GM18511 (cell line): ENCODE results near the gene LMF1.
"Not testable (repeated sequence)": the region's sequence is repeated elsewhere in the genome, so short reads cannot be mapped to it uniquely, and the experiment has no call there.

ENCODE experiments used
- ATAC-seq: cut with Tn5 transposase; IDR thresholded peaks from one replicate; pipeline ENCODE4 v1.9.1; 2021; ENCODE audit warnings: mild to moderate bottlenecking, moderate library complexity; ENCODE audit not compliant: unreplicated experiment

LMF1 gene

GRCh38 chr16:820044-820408, 150.8 kb downstream of the LMF1 start:
- ATAC-seq = not testable (repeated sequence)

GRCh38 chr16:819336-820043, 151.3 kb downstream of the LMF1 start:
- ATAC-seq = no peak

- ATAC-seq = no peak
These were observed 152.2 kb downstream of the LMF1 start for GRCh38 chr16:818592-818991.

GRCh38 chr16:818132-818531, 152.7 kb downstream of the LMF1 start:
- no peak for ATAC-seq

GRCh38 chr16:817001-817906, 153.5 kb downstream of the LMF1 start:
- no peak for ATAC-seq

GRCh38 chr16:815861-816260, 154.9 kb downstream of the LMF1 start:
- no peak for ATAC-seq

GRCh38 chr16:814974-815373, 155.8 kb downstream of the LMF1 start:
- ATAC-seq = no peak

GRCh38 chr16:813916-814412, 156.8 kb downstream of the LMF1 start:
- ATAC-seq = no peak

- no peak for ATAC-seq
These were observed 157.4 kb downstream of the LMF1 start for GRCh38 chr16:813204-813915.

- no peak for ATAC-seq
These were observed 162.7 kb downstream of the LMF1 start for GRCh38 chr16:808085-808386.

- peak; percentile 92 for ATAC-seq
These were observed 163.3 kb downstream of the LMF1 start for GRCh38 chr16:807347-808084.

- ATAC-seq = no peak
These were observed 165.3 kb downstream of the LMF1 start for GRCh38 chr16:805474-805873.

- ATAC-seq = no peak
These were observed 166.4 kb downstream of the LMF1 start for GRCh38 chr16:804193-805048.

GRCh38 chr16:803754-804080, 167.1 kb downstream of the LMF1 start:
- ATAC-seq = no peak
